ENCODE results near the gene APOBEC3C. TPM values are rescaled to one million over a fixed set of nuclear protein-coding genes. Genes with fewer than 3 reads are reported as not detected.
A peak's percentile ranks its signal among the peaks of the same experiment; 100 is the strongest.
"Not testable (repeated sequence)": the region's sequence is repeated elsewhere in the genome, so short reads cannot be mapped to it uniquely, and the experiment has no call there.

Gene APOBEC3C
- polyA plus RNA-seq, 1 of the 3 experiments (the other 2 are of a cell fraction) = 11.7 TPM

DNA sequence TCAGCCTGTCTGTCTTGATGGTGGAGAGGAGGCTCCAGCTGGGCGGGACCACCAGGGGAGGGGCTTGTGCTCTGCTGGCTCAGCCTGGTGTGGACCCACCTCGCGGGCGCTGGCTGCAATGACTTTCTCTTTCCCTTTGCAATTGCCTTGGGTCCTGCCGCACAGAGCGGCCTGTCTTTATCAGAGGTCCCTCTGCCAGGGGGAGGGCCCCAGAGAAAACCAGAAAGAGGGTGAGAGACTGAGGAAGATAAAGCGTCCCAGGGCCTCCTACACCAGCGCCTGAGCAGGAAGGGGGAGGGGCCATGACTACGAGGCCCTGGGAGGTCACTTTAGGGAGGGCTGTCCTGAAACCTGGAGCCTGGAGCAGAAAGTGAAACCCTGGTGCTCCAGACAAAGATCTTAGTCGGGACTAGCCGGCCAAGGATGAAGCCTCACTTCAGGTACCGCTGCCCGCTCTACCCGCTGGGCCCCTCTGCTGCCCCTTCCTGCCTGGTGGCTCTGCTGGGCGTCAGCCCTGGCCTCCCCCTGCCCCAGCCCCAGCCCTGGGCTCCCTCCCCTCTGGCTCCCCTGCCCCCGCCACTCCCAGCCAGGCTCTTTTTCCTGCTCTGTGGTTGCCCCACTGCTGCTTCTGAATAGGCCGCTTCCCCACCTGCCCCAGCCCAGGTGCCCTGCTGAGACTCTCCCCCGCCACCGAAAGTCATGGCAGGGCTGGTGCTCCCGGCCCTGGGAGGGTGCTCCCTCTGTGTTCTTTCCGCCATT, 26.7 kb downstream of the APOBEC3C start, which contains the start of gene APOBEC3F:
APOBEC3F (plus strand) TSS at position 327 of the 759 bp plus-strand sequence; CDS start at position 424, 97 bp downstream.
- H3K36me3 ChIP-seq (replicated peaks in 1 of 2; ENCODE audit: control insufficient read depth in 1 of 2, insufficient read depth in 2 of 2, low read length in 1 of 2); H3K9me3 ChIP-seq; H3F3A ChIP-seq (replicated peaks; ENCODE audit: insufficient read depth); H3K27me3 ChIP-seq (ENCODE audit: insufficient read depth); H4K20me1 ChIP-seq (ENCODE audit: insufficient read depth); H3K79me2 ChIP-seq (ENCODE audit: insufficient read depth); H3K9me2 ChIP-seq; H2AFZ ChIP-seq (ENCODE audit: low read depth); POLR2A ChIA-PET; H3K4me1 ChIP-seq (ENCODE audit: control insufficient read depth in 1 of 2, insufficient read depth in 2 of 2, low read depth in 1 of 2, low read length in 1 of 2); CTCF ChIA-PET: not testable (repeated sequence)
- peak within 1 kb of the TSS; percentile 55 for H3K9ac ChIP-seq
- peak within 1 kb of the TSS; percentile 39 to 56 for H3K4me3 ChIP-seq (ENCODE audit: low read depth in 2 of 2, low read length in 1 of 2)
- peak within 1 kb of the TSS; percentile 79 for H3K4me2 ChIP-seq
- DNase-seq = peak; percentile 36
- 40% methylated on average over 4 of the region's 21 CpGs for WGBS (ENCODE audit: low lambda C conversion rate)
- H3K27ac ChIP-seq (ENCODE audit: low read depth in 2 of 2, low read length in 1 of 2) = peak within 1 kb of the TSS; percentile 44 to 53; a peak in 3 of 4 replicates

- no peak overlapping the region for H3K4me2 ChIP-seq
Measured at GRCh38 chr22:39041908-39042307, 27.9 kb downstream of the APOBEC3C start.

DNA sequence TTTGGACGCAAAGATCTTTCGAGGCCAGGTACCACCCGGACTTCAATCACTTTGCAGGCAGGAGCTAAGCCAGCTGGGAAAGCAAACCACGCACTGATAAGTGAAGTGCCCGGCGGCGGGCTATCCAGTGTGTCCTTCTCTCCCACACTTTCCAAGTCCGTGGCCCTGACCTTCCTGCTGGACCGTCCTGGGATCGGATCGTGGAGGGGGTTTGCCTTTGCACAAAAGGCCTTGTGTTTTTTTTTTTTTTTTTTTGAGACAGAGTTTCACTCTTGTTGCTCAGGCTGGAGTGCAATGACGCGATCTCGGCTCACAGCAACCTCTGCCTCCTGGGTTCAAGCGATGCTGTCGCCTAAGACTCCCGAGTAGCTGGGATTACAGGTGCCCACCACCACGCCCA, 29.0 kb downstream of the APOBEC3C start:
- H3K9ac ChIP-seq; POLR2A ChIA-PET; H3K36me3 ChIP-seq (replicated peaks in 1 of 2; ENCODE audit: control insufficient read depth in 1 of 2, insufficient read depth in 2 of 2, low read length in 1 of 2); DNase-seq; H4K20me1 ChIP-seq (ENCODE audit: insufficient read depth); H3K9me3 ChIP-seq; H3K4me2 ChIP-seq; H3K4me1 ChIP-seq (ENCODE audit: control insufficient read depth in 1 of 2, insufficient read depth in 2 of 2, low read depth in 1 of 2, low read length in 1 of 2); H2AFZ ChIP-seq (ENCODE audit: low read depth); H3F3A ChIP-seq (replicated peaks; ENCODE audit: insufficient read depth); H3K79me2 ChIP-seq (ENCODE audit: insufficient read depth); H3K27ac ChIP-seq (ENCODE audit: low read depth in 2 of 2, low read length in 1 of 2); H3K4me3 ChIP-seq (ENCODE audit: low read depth in 2 of 2, low read length in 1 of 2); H3K9me2 ChIP-seq; H3K27me3 ChIP-seq (ENCODE audit: insufficient read depth): not testable (repeated sequence)
- CTCF ChIA-PET = interaction anchor here (1.5 kb wide), 1 partner anchor 35 kb away, joined by 4 read pairs; the partner anchor contains the start of gene APOBEC3G
- WGBS (ENCODE audit: low lambda C conversion rate) = 98% methylated on average over 14 of the region's 18 CpGs

More at GRCh38 chr22:39041908-39042307, 27.9 kb downstream of the APOBEC3C start:
- H3F3A ChIP-seq (replicated peaks; ENCODE audit: insufficient read depth) = no peaks in the 10 kb centered on the region
- 99% methylated on average over 6 of the region's 7 CpGs for whole genome bisulfite sequencing (ENCODE audit: low lambda C conversion rate)
- peaks cover 6% of the 10 kb centered on the region; the same call in 1 of the 2 replicates for H3K79me2 ChIP-seq (ENCODE audit: insufficient read depth)
- H3K9ac ChIP-seq = no peak overlapping the region
- H3K4me3 ChIP-seq (ENCODE audit: low read depth in 2 of 2, low read length in 1 of 2) = no peak overlapping the region
- no peaks in the 10 kb centered on the region for H3K27me3 ChIP-seq (ENCODE audit: insufficient read depth)
- no peaks in the 10 kb centered on the region for H4K20me1 ChIP-seq (ENCODE audit: insufficient read depth)
- no peak for DNase-seq
- no peak overlapping the region for H3K27ac ChIP-seq (ENCODE audit: low read depth in 2 of 2, low read length in 1 of 2)
- H2AFZ ChIP-seq (ENCODE audit: low read depth) = no peak overlapping the region
- H3K36me3 ChIP-seq (replicated peaks in 1 of 2; ENCODE audit: control insufficient read depth in 1 of 2, insufficient read depth in 2 of 2, low read length in 1 of 2) = no peaks in the 10 kb centered on the region
- H3K9me2 ChIP-seq = no peaks in the 10 kb centered on the region
- H3K9me3 ChIP-seq = no peaks in the 10 kb centered on the region
- TF ChIP-seq JUND (IDR thresholded peaks at IDR 0.05) = no peak
- TF ChIP-seq, protein P1, sequence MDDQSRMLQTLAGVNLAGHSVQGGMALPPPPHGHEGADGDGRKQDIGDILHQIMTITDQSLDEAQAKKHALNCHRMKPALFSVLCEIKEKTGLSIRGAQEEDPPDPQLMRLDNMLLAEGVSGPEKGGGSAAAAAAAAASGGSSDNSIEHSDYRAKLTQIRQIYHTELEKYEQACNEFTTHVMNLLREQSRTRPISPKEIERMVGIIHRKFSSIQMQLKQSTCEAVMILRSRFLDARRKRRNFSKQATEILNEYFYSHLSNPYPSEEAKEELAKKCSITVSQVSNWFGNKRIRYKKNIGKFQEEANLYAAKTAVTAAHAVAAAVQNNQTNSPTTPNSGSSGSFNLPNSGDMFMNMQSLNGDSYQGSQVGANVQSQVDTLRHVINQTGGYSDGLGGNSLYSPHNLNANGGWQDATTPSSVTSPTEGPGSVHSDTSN (IDR thresholded peaks at IDR 0.05) = no peak
- TF ChIP-seq POLR2AphosphoS5 (IDR thresholded peaks at IDR 0.05; ENCODE audit: low read depth, low read length) = no peak
- no peak for TF ChIP-seq NRF1 (IDR thresholded peaks at IDR 0.05; ENCODE audit: low read depth, low read length)
- no peak for TF ChIP-seq MXI1 (IDR thresholded peaks at IDR 0.05; ENCODE audit: low read depth, low read length)
- no peak for TF ChIP-seq USF1 (IDR thresholded peaks at IDR 0.05; ENCODE audit: borderline replicate concordance, low read depth)
- TF ChIP-seq, protein P2, sequence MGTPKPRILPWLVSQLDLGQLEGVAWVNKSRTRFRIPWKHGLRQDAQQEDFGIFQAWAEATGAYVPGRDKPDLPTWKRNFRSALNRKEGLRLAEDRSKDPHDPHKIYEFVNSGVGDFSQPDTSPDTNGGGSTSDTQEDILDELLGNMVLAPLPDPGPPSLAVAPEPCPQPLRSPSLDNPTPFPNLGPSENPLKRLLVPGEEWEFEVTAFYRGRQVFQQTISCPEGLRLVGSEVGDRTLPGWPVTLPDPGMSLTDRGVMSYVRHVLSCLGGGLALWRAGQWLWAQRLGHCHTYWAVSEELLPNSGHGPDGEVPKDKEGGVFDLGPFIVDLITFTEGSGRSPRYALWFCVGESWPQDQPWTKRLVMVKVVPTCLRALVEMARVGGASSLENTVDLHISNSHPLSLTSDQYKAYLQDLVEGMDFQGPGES (IDR thresholded peaks at IDR 0.05; ENCODE audit: low read depth, low read length) = no peak
- no peak for TF ChIP-seq TEAD4 (IDR thresholded peaks at IDR 0.05; ENCODE audit: borderline replicate concordance, insufficient read depth)
- no peak for TF ChIP-seq TAF1 (IDR thresholded peaks at IDR 0.05; ENCODE audit: borderline replicate concordance, low read depth, low read length)
- no peak for TF ChIP-seq FOXM1 (IDR thresholded peaks at IDR 0.05; ENCODE audit: low read depth)
- no peak for TF ChIP-seq RFX5 (IDR thresholded peaks at IDR 0.05; ENCODE audit: low read length)
- no peak for TF ChIP-seq RAD21 (IDR thresholded peaks at IDR 0.05; ENCODE audit: low read length)
- TF ChIP-seq ELF1 (IDR thresholded peaks at IDR 0.05) = no peak
- TF ChIP-seq EZH2phosphoT487 (IDR thresholded peaks at IDR 0.05; ENCODE audit: borderline replicate concordance, low read depth) = no peak
- no peak for TF ChIP-seq CHD2 (IDR thresholded peaks at IDR 0.05; ENCODE audit: low read length, partially characterized antibody)
- no peak for TF ChIP-seq FOSL2 (IDR thresholded peaks at IDR 0.05; ENCODE audit: borderline replicate concordance, low read depth)
- no peak for TF ChIP-seq NFIC (IDR thresholded peaks at IDR 0.05; ENCODE audit: borderline replicate concordance)
- no peak for TF ChIP-seq SIN3A (IDR thresholded peaks at IDR 0.05; ENCODE audit: borderline replicate concordance, low read depth, low read length)
- TF ChIP-seq RCOR1 (IDR thresholded peaks at IDR 0.05; ENCODE audit: low read length) = no peak
- no peaks in the 10 kb centered on the region; a peak in 1 of 4 replicates for H3K4me1 ChIP-seq (ENCODE audit: control insufficient read depth in 1 of 2, insufficient read depth in 2 of 2, low read depth in 1 of 2, low read length in 1 of 2)
- POLR2A ChIA-PET = no interaction called here
- CTCF ChIA-PET = no interaction called here
